WTC11 (cell line): ENCODE results near the gene PSMD3.

Experiments
- ESRRA ChIP-seq: sonication (generic); formaldehyde crosslinking; IDR thresholded peaks from 2 replicates; pipeline ENCODE4 v1.8.1; 2022; ENCODE audit warnings: mild to moderate bottlenecking, missing genetic modification reagents, borderline replicate concordance
- ETV6 ChIP-seq: sonication (generic); formaldehyde crosslinking; IDR thresholded peaks from 2 replicates; pipeline ENCODE4 v1.8.1; 2022; ENCODE audit warnings: mild to moderate bottlenecking, missing genetic modification reagents
- GABPB1 ChIP-seq: sonication (generic); formaldehyde crosslinking; IDR thresholded peaks from 2 replicates; pipeline ENCODE4 v1.8.1; 2023; ENCODE audit warnings: mild to moderate bottlenecking, missing genetic modification reagents
- GRHL2 ChIP-seq: fragments of 250-450 bp; sonication (Bioruptor Pico); IDR thresholded peaks from 2 replicates; pipeline ENCODE4 v1.8.0; 2022; ENCODE audit warnings: mild to moderate bottlenecking, moderate library complexity; ENCODE audit not compliant: insufficient replicate concordance, severe bottlenecking
- JUN ChIP-seq: sonication (generic); formaldehyde crosslinking; IDR thresholded peaks from 2 replicates; pipeline ENCODE4 v1.8.0; 2023; ENCODE audit warnings: mild to moderate bottlenecking, missing genetic modification reagents
- SP1 ChIP-seq: sonication (generic); formaldehyde crosslinking; conservative IDR thresholded peaks from 2 replicates; pipeline ENCODE4 v1.8.1; 2022; ENCODE audit warnings: missing genetic modification reagents
- ZNF121 ChIP-seq: sonication (generic); formaldehyde crosslinking; IDR thresholded peaks from 2 replicates; pipeline ENCODE4 v1.8.0; 2023; ENCODE audit warnings: missing genetic modification reagents
- TF ChIP-seq, protein P1 (sequence below): fragments of 200-600 bp; IDR thresholded peaks from 2 replicates; pipeline ENCODE4 v1.8.0; 2022; ENCODE audit warnings: antibody characterized with exemption
- TF ChIP-seq, protein P2 (sequence below): sonication (generic); formaldehyde crosslinking; IDR thresholded peaks from 2 replicates; pipeline ENCODE4 v1.8.0; 2022; ENCODE audit warnings: mild to moderate bottlenecking, missing genetic modification reagents
- TF ChIP-seq, protein P3 (sequence below): sonication (generic); formaldehyde crosslinking; conservative IDR thresholded peaks from 2 replicates; pipeline ENCODE4 v1.8.1; 2023; ENCODE audit warnings: mild to moderate bottlenecking, low read depth, missing genetic modification reagents, moderate library complexity
- TF ChIP-seq, protein P4 (sequence below): sonication (generic); formaldehyde crosslinking; IDR thresholded peaks from 2 replicates; pipeline ENCODE4 v1.8.1; 2022; ENCODE audit warnings: mild to moderate bottlenecking, missing genetic modification reagents, moderate library complexity, borderline replicate concordance

DNA sequence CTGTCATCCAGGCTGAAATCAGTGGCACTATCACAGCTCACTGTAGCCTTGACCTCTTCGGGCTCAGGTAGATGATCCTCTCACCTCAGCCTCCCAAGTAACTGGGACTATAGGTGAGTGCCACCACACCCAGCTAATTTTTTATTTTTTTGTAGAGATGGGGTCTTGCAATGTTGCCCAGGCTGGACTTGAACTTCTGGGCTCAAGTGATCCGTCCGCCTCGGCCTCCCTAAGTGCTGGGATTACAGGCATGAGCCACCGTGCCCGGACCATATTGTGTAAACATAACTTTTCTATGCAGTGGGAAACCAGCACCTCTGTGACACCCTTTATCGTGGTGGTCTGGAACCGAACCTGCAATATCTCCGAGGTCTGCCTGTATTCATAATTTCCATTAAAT is 23.5 kb downstream of the PSMD3 start:
- TF ChIP-seq SP1 (CRISPR knock-in tag) (no peak), ZNF121 (CRISPR knock-in tag) (no peak), ESRRA (no peak), JUN (CRISPR knock-in tag) (no peak), ETV6 (CRISPR knock-in tag) (no peak), GRHL2 (CRISPR knock-in tag) (no peak), GABPB1 (CRISPR knock-in tag) (no peak)
- TF ChIP-seq, protein P1, sequence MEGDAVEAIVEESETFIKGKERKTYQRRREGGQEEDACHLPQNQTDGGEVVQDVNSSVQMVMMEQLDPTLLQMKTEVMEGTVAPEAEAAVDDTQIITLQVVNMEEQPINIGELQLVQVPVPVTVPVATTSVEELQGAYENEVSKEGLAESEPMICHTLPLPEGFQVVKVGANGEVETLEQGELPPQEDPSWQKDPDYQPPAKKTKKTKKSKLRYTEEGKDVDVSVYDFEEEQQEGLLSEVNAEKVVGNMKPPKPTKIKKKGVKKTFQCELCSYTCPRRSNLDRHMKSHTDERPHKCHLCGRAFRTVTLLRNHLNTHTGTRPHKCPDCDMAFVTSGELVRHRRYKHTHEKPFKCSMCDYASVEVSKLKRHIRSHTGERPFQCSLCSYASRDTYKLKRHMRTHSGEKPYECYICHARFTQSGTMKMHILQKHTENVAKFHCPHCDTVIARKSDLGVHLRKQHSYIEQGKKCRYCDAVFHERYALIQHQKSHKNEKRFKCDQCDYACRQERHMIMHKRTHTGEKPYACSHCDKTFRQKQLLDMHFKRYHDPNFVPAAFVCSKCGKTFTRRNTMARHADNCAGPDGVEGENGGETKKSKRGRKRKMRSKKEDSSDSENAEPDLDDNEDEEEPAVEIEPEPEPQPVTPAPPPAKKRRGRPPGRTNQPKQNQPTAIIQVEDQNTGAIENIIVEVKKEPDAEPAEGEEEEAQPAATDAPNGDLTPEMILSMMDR = no peak
- TF ChIP-seq, protein P2, sequence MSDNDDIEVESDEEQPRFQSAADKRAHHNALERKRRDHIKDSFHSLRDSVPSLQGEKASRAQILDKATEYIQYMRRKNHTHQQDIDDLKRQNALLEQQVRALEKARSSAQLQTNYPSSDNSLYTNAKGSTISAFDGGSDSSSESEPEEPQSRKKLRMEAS (CRISPR knock-in tag) = no peak
- TF ChIP-seq, protein P3, sequence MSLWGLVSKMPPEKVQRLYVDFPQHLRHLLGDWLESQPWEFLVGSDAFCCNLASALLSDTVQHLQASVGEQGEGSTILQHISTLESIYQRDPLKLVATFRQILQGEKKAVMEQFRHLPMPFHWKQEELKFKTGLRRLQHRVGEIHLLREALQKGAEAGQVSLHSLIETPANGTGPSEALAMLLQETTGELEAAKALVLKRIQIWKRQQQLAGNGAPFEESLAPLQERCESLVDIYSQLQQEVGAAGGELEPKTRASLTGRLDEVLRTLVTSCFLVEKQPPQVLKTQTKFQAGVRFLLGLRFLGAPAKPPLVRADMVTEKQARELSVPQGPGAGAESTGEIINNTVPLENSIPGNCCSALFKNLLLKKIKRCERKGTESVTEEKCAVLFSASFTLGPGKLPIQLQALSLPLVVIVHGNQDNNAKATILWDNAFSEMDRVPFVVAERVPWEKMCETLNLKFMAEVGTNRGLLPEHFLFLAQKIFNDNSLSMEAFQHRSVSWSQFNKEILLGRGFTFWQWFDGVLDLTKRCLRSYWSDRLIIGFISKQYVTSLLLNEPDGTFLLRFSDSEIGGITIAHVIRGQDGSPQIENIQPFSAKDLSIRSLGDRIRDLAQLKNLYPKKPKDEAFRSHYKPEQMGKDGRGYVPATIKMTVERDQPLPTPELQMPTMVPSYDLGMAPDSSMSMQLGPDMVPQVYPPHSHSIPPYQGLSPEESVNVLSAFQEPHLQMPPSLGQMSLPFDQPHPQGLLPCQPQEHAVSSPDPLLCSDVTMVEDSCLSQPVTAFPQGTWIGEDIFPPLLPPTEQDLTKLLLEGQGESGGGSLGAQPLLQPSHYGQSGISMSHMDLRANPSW (CRISPR knock-in tag) = no peak
- TF ChIP-seq, protein P4, sequence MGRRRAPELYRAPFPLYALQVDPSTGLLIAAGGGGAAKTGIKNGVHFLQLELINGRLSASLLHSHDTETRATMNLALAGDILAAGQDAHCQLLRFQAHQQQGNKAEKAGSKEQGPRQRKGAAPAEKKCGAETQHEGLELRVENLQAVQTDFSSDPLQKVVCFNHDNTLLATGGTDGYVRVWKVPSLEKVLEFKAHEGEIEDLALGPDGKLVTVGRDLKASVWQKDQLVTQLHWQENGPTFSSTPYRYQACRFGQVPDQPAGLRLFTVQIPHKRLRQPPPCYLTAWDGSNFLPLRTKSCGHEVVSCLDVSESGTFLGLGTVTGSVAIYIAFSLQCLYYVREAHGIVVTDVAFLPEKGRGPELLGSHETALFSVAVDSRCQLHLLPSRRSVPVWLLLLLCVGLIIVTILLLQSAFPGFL = no peak
